GM18505 (cell line): ENCODE data around the gene SLF2.

ENCODE experiments used
- ATAC-seq: cut with Tn5 transposase; IDR thresholded peaks from one replicate; pipeline ENCODE4 v1.9.1; 2021; ENCODE audit not compliant: unreplicated experiment
- POLR2A ChIP-seq: IDR thresholded peaks from 4 replicates; pipeline ENCODE4 v1.6.1; 2011; ENCODE audit warnings: borderline replicate concordance; ENCODE audit not compliant: insufficient read depth, insufficient read length; ENCODE audit errors: extremely low read depth

Gene SLF2

DNA sequence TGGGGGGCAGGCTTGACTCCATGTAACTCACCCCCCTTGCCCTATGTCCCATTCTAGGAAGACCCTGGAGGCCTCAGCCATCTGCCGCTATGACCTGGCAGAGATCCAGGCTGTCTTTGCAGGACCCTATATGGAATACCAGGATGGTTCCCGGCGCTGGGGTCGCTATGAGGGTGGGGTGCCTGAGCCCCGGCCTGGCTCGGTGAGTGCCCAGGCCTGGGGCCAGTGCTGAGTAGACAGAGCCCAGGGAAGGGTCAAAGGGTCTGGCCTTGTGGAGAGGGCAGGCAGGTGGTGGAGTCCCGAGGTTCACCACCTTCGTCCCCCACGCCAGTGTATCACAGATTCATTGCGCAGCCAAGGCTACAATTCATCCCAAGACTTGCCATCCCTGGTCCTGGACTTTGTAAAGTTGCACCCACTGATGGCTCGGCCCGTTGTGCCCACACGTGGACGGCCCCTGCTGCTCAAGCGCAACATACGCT, 67.1 kb downstream of the SLF2 start:
- TF ChIP-seq POLR2A = no peak
- no peak for ATAC-seq

DNA sequence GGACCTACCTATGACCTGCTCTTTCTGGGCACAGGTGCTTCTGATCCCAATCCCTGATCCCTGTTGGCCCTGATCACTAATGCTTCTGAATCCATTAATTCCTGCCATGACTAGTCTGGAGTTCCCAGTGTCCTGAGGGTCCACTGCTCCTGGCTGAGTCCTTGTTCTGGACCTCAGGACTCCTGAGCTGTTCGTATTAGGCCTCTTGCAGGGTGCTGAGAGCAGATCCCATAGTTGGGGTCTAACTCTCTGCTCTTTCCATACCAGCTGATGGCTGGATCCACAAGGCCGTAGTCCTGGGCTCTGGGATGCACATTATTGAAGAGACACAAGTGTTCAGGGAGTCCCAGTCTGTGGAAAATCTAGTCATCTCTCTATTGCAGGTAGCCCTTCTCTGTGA, 67.5 kb downstream of the SLF2 start:
- ATAC-seq = no peak
- TF ChIP-seq POLR2A = no peak

DNA sequence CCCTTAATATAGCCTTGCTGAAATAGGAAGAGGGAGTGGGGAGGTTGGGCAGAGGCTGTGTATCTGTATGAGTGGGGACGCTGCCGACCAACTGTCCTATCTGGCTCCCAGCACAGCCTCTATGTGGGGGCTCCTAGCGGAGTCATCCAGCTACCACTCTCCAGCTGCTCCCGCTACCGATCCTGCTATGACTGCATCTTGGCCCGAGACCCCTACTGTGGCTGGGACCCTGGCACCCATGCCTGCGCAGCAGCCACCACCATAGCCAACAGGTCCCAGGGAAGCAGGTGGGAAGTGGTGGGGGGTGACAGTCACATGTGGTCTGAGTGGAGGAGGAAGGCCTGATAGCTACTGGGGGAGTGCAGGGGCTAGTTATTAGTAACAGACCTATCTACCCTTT, 67.9 kb downstream of the SLF2 start:
- no peak for TF ChIP-seq POLR2A
- ATAC-seq = no peak

DNA sequence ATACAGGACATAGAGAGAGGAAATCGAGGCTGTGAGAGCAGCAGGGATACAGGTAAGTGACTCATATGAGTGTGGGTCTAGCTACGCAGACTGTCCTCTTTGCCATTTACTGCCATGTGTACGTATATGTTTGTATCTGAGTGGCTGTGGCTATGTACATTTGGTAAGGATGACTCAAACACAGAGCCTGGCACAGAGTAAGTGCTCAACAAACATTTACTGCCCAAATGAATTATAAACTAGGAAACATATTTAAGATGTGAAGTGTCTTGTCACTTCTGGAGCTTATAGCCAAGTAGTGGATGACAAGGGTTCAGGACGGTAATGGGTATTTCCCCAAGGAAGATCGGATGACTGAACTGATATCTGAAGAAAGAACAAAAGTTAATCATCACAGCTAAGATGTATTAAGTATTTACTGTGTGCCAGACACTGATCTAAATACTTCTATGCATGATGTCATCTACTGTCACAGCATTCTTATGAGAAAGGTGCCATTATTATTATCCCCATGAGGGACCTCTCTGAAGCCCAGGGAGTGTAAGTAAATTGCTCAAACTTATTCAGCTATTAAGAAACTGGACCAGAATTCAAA, 68.5 kb downstream of the SLF2 start:
- ATAC-seq = no peak
- no peak for TF ChIP-seq POLR2A

DNA sequence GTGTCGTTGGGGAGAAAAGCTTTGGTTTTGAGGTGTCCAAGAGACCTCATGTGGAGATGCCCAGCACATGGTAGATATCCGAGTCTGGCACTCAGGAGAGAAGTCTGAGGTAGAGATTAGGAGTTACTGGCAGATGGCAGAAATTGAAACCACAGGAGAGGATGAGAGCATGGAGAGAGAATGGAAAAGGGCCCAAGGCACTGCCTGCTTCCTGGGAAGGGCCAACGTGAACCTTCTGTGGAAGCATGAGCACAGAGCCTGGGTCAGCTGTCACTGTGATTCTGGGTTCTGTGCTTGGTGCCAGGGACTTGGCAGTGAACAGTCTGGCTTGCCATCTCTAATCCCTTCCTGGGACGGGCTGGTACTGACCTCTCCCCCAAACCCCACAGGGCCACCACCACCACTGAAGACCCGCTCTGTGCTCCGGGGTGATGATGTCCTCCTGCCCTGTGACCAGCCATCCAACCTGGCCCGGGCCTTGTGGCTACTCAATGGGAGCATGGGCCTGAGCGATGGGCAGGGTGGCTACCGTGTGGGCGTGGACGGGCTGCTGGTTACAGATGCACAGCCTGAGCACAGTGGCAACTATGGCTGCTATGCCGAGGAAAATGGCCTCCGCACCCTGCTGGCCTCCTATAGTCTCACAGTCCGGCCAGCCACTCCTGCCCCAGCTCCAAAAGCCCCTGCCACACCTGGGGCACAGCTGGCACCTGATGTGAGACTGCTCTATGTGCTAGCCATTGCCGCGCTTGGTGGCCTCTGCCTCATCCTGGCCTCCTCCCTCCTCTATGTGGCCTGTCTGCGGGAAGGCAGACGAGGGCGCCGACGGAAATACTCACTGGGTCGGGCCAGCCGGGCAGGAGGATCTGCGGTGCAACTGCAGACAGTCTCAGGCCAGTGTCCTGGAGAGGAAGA, 70.4 kb downstream of the SLF2 start:
- no peak for TF ChIP-seq POLR2A

DNA sequence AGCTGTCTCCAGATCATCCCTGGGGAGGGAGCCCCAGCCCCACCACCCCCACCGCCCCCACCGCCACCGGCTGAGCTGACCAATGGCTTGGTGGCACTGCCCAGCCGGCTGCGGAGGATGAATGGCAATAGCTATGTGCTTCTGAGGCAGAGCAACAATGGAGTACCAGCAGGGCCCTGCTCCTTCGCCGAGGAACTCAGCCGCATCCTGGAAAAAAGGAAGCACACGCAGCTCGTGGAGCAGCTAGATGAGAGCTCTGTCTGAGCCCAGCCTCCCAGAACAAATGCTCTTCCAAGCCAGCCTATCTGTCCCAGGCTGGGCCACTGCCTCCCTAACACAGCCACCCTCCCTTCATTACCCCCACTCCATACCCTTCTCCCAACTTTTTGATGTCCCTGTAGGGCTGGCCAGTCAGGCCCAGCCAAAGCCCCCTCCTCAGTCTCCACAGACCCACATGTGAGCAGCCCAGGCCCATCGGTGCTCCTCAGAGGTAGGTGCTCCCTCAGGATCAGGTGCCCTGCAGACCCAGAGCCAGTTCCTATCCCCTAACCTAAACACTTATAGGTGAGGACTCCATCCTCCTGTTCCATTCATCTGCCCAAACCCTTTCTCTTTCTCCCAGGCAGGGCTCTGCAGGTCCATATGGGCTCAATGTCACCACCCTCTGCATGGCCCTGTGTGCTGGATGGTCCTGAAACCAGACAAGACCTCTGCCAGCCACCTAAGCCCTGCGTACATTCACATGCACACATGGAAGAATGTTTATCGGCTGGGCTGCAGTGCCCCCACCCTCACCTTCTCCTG, 71.3 kb downstream of the SLF2 start:
- ATAC-seq = no peak
- TF ChIP-seq POLR2A = no peak

More for the DNA sequence above, 70.4 kb downstream of the SLF2 start:
- no peak for ATAC-seq

DNA sequence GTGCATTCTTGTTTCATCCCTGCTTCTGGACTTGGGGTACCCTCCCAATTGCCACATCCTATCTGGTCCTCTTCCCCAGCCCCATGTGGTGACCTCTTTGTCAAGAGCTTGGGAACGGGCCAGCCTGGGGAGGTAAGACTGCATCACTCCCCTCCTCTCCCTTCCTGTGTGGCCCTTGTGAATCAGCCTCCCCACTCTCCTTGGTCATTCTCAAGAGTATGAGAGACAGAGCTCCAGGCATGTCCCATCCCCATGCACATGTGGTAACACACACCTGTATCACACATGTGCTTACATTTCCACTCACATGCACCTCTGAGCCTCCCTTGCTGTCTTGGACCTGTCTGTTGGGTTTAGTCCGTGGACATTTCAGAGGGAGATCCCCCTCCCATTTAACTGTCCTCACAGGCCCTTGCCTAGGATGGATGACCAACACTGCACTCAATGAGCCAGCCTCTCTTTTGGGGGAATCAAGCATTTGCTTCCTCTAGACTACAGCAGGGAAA, 72.0 kb downstream of the SLF2 start:
- no peak for ATAC-seq

DNA sequence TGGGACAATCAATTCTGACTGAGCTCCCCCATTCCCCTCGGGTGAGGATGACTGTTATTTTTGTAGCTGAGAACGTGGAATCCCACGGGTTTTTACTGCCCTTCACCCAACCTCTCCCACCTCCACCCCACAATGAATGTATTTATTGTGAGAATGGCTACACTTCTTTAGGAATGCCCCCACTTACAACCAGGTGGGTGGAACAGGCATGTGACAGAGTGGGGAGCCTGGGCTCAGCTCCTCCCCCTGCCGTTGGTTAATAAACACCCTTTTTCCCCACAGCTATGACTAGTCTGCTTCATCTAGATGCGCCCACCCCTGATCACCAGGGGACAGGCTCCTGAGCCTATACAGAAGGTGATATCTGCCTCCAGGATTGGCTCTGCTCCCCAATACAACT, 72.6 kb downstream of the SLF2 start:
- TF ChIP-seq POLR2A = no peak
- ATAC-seq = no peak

More for the DNA sequence above, 72.0 kb downstream of the SLF2 start:
- no peak for TF ChIP-seq POLR2A

DNA sequence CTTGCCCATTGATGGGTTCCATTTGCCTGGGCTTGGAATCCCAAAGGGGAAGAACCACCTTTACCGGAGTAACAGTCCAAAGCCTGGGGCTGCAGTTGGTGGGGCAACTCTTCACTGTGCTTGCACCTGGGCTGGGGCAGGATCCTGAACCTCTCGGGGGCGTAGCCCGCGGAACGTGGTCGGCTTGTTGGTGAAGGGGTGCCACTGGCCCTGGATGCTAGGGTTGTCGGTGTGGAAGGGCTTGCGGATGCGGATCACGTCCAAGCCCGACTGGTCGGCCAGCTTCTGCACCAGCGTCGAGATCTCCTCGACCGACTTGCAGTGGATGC, 73.8 kb downstream of the SLF2 start:
- no peak for TF ChIP-seq POLR2A
- no peak for ATAC-seq

DNA sequence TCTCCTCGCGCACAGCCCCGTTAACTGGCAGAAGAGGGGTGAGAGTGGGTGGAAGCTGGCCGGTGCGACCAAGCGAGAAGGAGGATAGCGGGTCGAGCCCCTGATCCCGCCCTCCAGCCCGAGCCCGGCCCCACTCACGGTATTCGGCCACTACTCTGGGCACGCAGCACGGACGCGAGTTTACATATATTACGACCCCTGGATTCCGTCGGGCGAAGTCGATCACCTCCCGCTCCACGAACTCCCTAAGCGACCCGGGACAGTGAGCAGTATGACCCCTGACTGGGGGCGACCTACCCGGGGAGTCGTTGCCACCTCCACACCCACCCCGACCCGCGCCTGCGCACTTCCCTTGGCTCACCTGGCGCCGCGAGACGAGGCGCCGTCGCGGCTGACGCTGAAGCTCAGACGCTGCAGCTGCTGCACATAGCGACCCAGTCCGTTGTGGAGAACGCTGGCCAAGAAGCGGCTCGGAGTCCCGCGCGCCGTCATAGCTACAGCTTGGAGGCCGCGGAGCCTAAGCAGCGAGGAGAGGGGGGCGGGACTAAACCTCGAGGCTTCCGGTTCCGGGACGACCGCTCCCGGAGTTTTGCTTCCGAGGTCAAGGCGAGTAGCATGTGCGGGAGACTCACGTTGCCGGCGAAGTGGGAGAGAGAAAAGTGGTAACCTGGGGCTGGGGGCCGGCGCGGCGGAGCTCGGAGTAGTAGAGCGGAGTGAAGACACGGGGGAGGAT, 74.4 kb downstream of the SLF2 start, which contains the start of the genes MRPL43 and TWNK:
MRPL43 (minus strand) TSS at position 546 of the 733 bp plus-strand sequence; CDS start at position 492, 54 bp downstream.
TWNK (plus strand) TSS at position 592 of the 733 bp plus-strand sequence. CDS start 668 bp downstream, outside the sequence.
- peak; percentile 76 for TF ChIP-seq POLR2A
- peak; percentile 85 for ATAC-seq

DNA sequence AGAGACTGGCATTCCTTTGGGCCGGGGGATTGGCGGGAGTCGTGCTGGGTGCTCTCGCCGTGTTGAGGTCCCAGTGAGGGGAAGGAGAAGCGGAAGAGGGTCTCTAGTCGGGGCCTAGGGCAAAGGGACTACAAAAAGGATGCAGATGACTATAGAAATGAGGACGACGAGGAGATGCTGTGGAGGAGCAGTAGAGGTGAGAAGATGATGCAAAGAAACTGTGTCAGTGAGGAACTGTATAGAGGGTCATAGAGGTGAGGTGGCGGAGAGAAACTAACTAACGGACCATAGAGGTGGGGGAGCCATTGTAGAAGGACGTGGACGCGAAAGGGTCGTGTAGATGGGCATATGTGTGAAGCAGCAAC, 74.9 kb downstream of the SLF2 start:
- no peak for TF ChIP-seq POLR2A
- ATAC-seq = no peak

DNA sequence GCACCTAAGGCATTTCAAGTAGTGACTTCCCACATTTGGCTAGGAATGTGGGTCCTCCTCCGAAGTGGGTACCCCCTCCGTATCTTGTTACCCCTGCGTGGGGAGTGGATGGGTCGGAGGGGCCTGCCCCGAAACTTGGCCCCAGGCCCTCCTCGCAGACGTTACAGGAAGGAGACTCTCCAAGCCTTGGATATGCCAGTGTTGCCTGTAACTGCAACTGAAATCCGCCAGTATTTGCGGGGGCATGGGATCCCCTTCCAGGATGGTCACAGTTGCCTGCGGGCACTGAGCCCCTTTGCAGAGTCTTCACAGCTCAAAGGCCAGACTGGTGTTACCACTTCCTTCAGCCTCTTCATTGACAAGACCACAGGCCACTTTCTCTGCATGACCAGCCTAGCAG, 75.4 kb downstream of the SLF2 start:
- ATAC-seq = no peak

More for the DNA sequence above, 75.4 kb downstream of the SLF2 start:
- TF ChIP-seq POLR2A = no peak
